ENCODE results near the gene PLEKHH1.

Gene PLEKHH1

GRCh38 chr14:67487332-67487731, 45.8 kb upstream of the PLEKHH1 start (continued):
- TF ChIP-seq ZNF555 (tag by site-specific recombination; conservative IDR thresholded peaks at IDR 0.05) (no peak), ZNF658 (tag by site-specific recombination; IDR thresholded peaks at IDR 0.05) (no peak), ZNF768 (tag by site-specific recombination; IDR thresholded peaks at IDR 0.05) (no peak), ZNF518A (tag by site-specific recombination; conservative IDR thresholded peaks at IDR 0.05; ENCODE audit: low read depth) (no peak)

GRCh38 chr14:67487937-67488893, 44.9 kb upstream of the PLEKHH1 start, which contains the start of gene TMEM229B:
TMEM229B (minus strand) TSS chr14:67488721; CDS start chr14:67473923, 14,798 bp downstream.
- Histone ChIP-seq H3K36me3 (ENCODE audit: control insufficient read depth in 2 of 2, insufficient read depth in 1 of 2, low read length in 2 of 2) (peaks cover 0 to 4% of the 10 kb centered on the region in 2 experiments; a peak in 1 of 3 replicates), H3K4me1 (ENCODE audit: control insufficient read depth, insufficient read depth, low read length) (no peaks in the 10 kb centered on the region), H3K27ac (ENCODE audit: extremely low read depth, low read depth, low read length) (no peak within 1 kb of the TSS), H3K9me3 (ENCODE audit: control insufficient read depth, insufficient read depth, low read depth, low read length) (no peaks in the 10 kb centered on the region), H3K4me3 (ENCODE audit: low read depth, low read length) (no peak within 1 kb of the TSS)
- ChIA-PET POLR2A (no interaction called here), CTCF (interaction anchor here (0.6 to 1.0 kb wide), 3 partner anchors 11 to 216 kb away, joined by 3 read pairs; no protein-coding TSS in a partner anchor)
- no peak for TF ChIP-seq ZNF394 (tag by site-specific recombination; IDR thresholded peaks at IDR 0.05; ENCODE audit: borderline replicate concordance)
- 0 out of 2 replicates have a peak, but pooled peaks have one; percentile 20 for TF ChIP-seq ZIC2 (tag by site-specific recombination; IDR thresholded peaks at IDR 0.05)

DNA sequence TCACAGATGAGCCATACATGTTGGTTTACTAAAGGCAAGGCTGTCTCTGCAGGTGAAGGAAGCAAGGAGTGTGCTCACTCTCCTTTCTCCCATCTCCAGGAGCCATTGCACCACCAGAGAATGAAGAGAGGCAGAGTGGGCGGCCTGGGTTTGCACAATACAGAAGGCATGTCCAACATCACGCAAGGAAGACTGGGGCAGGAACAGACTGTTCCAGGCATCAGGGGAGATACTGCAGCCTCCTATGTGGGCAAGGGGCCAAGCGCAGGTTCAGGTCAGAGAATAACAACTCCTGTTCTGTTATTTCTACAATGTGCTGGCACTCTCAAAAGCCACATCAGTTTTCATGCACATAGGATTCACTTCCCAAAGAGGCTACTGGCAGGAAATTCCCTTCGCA, 42.9 kb upstream of the PLEKHH1 start:
- CTCF ChIA-PET, result no interaction called here
- Histone ChIP-seq H3K4me1 (ENCODE audit: control insufficient read depth, insufficient read depth, low read length) (no peaks in the 10 kb centered on the region), H3K9me3 (ENCODE audit: control insufficient read depth, insufficient read depth, low read depth, low read length) (no peaks in the 10 kb centered on the region)

DNA sequence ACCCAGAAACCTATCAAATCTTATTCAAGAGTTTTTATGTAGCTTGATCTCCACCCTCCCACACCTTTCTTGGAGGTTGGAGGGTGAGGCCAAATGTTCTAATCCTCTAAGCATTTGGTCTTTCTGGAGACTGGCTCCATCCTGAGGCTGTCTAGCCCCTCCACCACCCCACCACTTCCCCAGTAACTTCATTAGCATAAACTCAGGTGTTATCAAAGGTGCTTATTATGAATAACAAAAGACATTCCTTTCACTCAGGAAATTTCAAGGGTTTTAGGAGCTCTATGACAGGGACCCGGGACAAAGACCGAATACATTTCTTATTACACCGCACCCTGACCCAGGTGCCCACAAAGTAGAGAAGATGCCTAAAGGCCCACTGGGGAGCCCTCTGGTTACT, 41.8 kb upstream of the PLEKHH1 start:
- Histone ChIP-seq H3K27ac (ENCODE audit: extremely low read depth, low read depth, low read length) (no peak overlapping the region), H3K4me3 (ENCODE audit: low read depth, low read length) (no peak overlapping the region), H3K4me1 (ENCODE audit: control insufficient read depth, insufficient read depth, low read length) (no peaks in the 10 kb centered on the region), H3K9me3 (ENCODE audit: control insufficient read depth, insufficient read depth, low read depth, low read length) (no peaks in the 10 kb centered on the region), H3K36me3 (ENCODE audit: control insufficient read depth in 2 of 2, insufficient read depth in 1 of 2, low read length in 2 of 2) (peaks cover 0 to 4% of the 10 kb centered on the region in 2 experiments; a peak in 1 of 3 replicates)
- CTCF ChIA-PET, result interaction anchor here (0.6 kb wide), 1 partner anchor 183 kb away, joined by 4 read pairs; the partner anchor contains the start of gene VTI1B
- POLR2A ChIA-PET, result no interaction called here
- TF ChIP-seq ZNF776 (tag by site-specific recombination; IDR thresholded peaks at IDR 0.05; ENCODE audit: borderline replicate concordance) (no peak), ZNF324 (tag by site-specific recombination; IDR thresholded peaks at IDR 0.05) (no peak), ZNF521 (tag by site-specific recombination; IDR thresholded peaks at IDR 0.05) (no peak), ZNF624 (tag by site-specific recombination; IDR thresholded peaks at IDR 0.05) (no peak), ZNF169 (tag by site-specific recombination; IDR thresholded peaks at IDR 0.05) (no peak), ZNF791 (tag by site-specific recombination; IDR thresholded peaks at IDR 0.05) (no peak), ZNF274 (IDR thresholded peaks at IDR 0.05; ENCODE audit: low read length) (no peak), ZNF274 (tag by site-specific recombination; IDR thresholded peaks at IDR 0.05; ENCODE audit: borderline replicate concordance) (no peak), ZNF140 (tag by site-specific recombination; IDR thresholded peaks at IDR 0.05) (no peak), ZNF221 (tag by site-specific recombination; IDR thresholded peaks at IDR 0.05; ENCODE audit: borderline replicate concordance) (no peak), KLF16 (tag by site-specific recombination; IDR thresholded peaks at IDR 0.05) (no peak), TCF7L2 (IDR thresholded peaks at IDR 0.05; ENCODE audit: borderline replicate concordance, low read depth, low read length) (no peak), ZNF629 (tag by site-specific recombination; IDR thresholded peaks at IDR 0.05) (no peak), ZFHX2 (tag by site-specific recombination; conservative IDR thresholded peaks at IDR 0.05) (no peak), GLIS1 (tag by site-specific recombination; IDR thresholded peaks at IDR 0.05) (no peak), ZBTB17 (tag by site-specific recombination; IDR thresholded peaks at IDR 0.05) (no peak)
- TF ChIP-seq, protein P1, sequence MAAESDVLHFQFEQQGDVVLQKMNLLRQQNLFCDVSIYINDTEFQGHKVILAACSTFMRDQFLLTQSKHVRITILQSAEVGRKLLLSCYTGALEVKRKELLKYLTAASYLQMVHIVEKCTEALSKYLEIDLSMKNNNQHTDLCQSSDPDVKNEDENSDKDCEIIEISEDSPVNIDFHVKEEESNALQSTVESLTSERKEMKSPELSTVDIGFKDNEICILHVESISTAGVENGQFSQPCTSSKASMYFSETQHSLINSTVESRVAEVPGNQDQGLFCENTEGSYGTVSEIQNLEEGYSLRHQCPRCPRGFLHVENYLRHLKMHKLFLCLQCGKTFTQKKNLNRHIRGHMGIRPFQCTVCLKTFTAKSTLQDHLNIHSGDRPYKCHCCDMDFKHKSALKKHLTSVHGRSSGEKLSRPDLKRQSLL (tag by site-specific recombination; IDR thresholded peaks at IDR 0.05), result no peak

More for the DNA sequence above, 42.9 kb upstream of the PLEKHH1 start:
- POLR2A ChIA-PET, result no interaction called here
- Histone ChIP-seq H3K4me3 (ENCODE audit: low read depth, low read length) (no peak overlapping the region), H3K27ac (ENCODE audit: extremely low read depth, low read depth, low read length) (no peak overlapping the region), H3K36me3 (ENCODE audit: control insufficient read depth in 2 of 2, insufficient read depth in 1 of 2, low read length in 2 of 2) (peaks cover 0 to 4% of the 10 kb centered on the region in 2 experiments; a peak in 1 of 3 replicates)
- TF ChIP-seq ZNF621 (tag by site-specific recombination; IDR thresholded peaks at IDR 0.05) (no peak), ZNF366 (tag by site-specific recombination; conservative IDR thresholded peaks at IDR 0.05) (no peak), ZNF521 (tag by site-specific recombination; IDR thresholded peaks at IDR 0.05) (no peak), SP7 (tag by site-specific recombination; IDR thresholded peaks at IDR 0.05) (no peak)
